DMS114 treated with DMSO at 0.1 percent for 48 hours (cell line): ENCODE measurements around the gene ZNF789.
A peak's percentile ranks its signal among the peaks of the same experiment; 100 is the strongest.
"Not testable (repeated sequence)": the region's sequence is repeated elsewhere in the genome, so short reads cannot be mapped to it uniquely, and the experiment has no call there.

Experiments used
- DNase-seq: peaks from one replicate; lab custom pipeline; 2025; ENCODE audit not compliant: unreplicated experiment; lab: John Stamatoyannopoulos, UW

Gene ZNF789

DNA sequence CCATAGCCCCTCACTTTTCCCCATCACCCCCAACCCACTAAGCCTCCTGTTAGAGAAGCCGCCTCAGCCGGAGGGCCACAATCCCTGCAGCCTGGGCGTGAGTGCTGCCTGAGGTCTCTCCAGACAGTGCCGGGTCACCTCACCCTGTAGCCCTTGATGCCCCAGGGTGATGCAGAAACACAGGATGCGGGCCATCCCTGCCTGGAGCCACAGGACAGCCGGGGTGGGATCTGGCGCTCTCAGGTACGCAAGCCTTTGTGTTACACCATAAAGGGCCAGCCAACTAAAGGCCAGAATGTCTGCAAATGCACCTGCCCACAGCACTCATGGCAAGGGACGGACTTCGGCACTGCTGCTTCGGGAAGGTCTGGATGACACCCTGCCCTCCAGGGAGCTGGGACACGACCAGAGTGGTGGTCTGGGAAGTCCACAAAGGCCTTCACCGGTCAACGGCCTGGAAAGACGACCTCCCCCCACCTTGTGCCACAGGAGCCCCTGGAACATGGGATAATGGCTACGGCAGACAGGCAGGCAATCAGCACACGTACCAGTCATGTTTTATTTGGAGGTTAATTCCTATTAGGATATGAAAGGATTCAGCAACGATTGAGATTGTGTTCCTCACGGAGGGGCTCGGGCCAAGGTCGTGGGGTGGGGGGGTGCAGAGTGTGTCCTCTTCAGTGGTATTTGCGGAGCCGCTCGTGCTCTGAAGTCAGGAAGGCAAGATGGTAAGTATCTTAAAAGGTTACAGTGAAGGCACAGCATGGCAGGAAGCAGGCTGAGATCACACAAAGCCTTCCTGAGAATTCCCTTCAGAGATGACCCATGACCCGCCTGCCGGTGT lies 14.8 kb upstream of the ZNF789 start:
- no peak for DNase-seq

DNA sequence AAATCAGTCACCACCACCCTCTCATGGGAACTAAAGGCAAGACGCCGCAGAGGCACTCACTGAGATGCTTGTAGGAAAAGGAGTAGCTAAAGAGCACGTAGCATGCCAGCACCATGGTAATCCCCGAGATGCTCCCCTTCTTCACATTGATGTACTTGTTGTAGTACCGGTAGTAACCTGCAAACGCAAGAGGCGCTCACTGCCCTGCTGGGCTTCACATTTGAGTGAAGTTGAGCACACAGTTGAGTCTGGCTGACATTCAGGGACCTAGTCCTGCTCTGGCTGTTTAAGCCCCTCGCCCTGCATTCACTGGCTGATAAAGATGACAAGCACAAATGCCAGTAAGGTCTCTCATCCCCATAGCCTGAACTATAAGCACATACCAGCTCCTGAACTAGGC lies 13.6 kb upstream of the ZNF789 start:
- no peak for DNase-seq

DNA sequence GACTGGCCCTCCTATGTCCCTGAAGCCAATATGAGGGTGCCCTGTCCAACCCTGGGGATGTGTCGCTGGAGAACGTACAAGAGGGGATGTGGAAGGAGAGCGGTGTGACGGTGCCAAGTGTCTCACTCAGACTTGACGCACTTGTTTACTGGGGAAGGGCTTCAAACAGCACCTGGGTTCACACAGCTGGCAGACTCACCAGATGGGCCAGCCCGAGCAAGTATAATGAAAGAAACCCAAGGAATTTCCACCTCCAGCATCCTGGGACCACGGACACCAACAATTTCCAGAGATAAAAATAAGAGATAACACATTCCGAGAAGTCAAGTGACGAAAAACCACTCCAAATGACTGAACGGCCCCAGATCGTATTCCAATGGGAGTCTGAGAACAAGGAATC lies 12.0 kb upstream of the ZNF789 start:
- DNase-seq, result no peak

DNA sequence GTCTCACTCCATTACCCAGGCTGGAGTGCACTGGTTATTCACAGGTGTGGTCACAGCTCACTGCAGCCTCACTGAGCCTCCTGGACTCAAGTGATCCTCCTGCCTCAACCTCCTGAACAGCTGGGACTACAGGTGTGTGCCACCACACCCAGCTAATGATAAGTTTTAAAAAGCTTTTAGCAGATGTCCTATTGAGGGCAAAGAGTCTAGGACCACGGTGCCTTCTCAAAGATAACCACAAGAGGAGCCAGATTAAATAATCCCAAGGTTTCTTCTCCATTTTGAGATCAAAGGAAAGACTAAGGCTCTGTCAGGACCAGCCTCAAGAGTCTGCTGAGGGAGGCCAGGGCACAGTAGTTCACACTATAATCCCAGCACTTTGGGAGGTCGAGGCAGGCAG lies 11.5 kb upstream of the ZNF789 start:
- no peak for DNase-seq

DNA sequence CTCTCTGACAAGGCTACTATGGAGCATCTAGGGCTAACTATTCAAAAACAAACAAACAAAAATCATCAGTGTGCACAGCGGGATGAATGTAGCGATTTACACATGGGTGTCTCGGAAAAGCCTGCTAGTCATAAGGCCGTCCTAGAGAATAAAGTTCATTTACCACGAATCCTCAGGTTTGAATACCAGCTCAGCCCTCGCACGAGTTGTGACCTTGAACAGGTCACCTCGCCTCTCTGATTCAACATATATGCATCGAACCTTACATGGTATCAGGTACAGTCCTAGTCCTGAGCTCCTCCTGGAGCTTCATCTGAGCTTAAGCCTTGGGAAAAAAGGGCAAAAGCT lies 7.3 kb upstream of the ZNF789 start:
- DNase-seq, result no peak

DNA sequence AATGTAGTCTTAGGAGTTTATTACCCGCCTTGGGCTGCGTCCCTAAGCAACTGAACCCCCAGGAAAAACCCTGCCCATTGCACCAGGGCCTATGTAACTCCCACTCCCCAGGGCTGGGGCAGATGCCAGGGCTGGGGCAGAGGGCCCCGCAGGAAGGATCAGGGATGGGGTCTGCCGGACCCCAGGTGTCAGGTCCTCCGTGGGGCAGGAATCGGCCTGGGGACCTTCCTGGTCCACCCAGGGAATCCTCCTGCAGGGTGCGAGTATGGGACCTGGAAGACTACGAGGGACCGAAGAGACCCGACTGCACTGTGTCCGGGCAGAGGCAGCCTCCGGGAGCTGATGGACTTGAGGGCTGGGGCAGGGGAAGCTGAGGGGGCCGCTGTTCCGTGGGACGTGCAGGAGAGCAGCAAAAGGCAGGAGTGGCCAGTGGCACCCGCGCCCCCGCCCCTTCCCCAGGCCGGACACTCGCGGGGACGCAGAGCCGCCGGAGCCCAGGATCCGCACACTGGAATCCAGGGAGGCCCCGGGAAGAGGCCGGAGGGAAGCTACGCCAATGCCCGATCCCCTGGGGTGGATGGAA lies 4.3 kb upstream of the ZNF789 start:
- DNase-seq, result no peak

DNA sequence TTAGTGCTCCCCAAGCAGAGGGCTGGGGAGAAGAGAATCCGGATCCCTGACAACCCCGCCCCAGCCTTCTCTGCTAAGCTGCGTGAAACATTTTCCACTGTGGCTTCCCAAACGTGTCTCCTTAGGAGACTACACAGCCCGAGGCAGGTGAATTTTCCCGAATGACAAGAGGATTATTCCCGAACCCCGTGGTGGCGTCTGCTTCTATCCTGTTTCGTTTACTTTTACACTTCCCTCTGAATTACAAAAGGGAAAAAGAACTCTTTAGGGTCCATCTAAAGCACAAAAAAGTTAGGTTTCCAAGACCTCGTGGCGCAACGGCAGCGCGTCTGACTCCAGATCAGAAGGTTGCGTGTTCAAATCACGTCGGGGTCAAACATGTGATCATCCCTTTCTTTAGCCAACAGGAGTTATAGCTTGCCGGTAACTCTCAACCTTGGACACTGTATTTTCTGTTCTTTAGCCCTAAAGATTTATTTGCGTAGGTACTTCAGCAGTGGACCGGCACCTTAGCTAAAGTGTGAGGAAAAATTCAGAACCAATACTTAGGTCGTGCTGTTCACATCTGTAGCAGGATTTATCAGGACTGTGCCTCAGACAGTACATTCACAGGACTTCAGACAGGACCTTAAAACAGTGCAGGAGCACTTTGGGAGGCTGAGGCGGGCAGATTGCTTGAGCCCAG lies 3.2 kb upstream of the ZNF789 start:
- no peak for DNase-seq

DNA sequence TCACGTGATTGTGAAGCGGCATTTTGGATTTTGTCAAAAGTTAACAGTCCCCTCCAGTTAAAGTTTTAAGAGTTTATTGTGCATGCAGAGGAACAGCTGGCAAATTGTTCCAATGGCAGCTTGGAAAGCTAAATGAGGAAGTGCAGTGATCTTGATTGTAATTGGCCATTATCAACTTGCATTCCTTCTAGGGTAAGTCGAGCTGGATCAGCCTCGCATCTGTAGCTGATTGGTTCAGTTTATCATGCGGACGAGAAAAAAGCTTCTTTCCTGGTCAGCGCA lies 566 bp downstream of the ZNF789 start:
- peak; percentile 45 for DNase-seq

DNA sequence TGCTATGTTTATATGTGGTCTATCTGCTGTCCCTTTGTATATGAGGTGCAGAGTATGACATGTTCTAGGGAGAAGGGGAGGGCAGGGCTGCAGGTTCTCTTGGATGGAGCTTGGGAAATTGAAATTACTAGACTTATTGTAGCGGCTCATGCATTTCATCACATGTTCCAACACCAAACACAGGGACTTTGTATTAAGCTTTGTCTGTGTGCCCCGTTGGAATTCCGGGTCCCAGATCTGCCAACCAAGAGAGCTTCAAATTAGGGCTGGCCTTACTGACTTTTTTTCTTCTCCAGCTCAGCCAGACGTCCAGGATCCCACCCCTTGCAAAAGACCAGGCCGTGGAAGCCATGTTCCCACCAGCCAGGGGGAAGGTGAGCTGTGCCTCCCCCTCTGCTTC lies 3.4 kb downstream of the ZNF789 start:
- DNase-seq, result no peak

DNA sequence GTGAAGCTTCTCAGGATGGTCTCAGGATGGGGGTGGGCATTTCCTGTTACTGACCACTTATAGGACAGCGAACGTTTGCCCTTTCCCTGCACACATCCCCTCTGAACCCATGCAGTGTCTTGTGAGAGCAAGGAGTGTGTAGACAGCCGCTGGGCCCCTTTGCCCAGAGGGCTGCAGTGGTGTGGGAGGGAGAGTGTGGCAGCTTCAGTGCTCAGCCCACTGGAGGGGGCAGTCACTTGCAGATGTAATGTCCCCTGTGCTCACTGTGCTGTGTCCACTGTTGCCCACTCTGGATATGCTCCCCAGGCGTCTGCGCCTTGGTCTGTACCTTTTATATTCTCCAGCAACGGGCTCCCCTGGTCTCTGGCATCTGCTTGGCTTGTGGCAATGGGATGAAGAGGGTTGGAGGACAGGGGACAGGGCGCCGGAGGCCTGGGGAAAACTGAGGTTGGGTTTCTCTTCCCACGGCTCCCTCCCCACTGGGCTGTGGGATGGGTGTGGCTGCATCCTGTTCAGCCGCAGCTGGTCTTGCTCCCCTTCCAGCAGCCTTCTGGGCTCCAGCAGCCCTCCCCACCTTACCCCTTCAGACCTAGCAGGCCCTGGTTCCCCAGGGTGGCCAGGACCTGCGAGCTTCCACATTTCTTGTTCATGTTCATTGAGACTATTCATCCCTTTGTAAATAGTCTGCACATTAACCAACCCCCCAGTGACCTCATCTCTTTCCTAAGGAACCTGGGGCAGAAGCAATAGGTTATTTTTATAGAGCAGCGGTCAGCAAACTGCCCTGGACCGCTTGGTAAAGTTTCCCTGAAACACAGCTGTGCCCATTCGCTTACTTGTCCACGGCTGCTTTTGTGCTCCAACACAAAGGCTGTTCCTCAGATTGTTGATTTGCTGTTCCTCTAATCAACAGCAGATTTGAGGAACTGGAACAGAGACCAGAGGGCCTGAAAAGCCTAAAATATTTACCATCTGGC lies 6.1 kb downstream of the ZNF789 start:
- DNase-seq, result no peak

DNA sequence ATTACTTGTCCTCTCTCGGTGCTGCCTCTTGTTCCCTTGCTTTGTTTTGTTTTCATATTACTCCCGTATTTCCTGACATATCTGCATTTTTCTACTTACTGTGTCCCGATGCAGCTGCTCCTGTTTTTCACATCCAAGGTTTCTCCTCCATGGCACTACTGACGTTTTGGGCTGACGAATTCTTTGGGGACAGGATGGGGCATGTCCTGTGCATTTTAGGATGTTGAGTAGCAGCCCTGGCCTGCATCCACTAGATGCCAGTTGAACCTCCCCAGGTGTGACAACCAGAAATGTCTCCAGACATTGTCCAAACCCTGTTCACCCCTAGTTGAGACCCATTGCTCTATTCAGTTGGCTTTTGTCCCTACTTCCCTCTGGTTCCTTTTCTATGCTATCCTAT lies 12.4 kb downstream of the ZNF789 start:
- DNase-seq, result no peak

DNA sequence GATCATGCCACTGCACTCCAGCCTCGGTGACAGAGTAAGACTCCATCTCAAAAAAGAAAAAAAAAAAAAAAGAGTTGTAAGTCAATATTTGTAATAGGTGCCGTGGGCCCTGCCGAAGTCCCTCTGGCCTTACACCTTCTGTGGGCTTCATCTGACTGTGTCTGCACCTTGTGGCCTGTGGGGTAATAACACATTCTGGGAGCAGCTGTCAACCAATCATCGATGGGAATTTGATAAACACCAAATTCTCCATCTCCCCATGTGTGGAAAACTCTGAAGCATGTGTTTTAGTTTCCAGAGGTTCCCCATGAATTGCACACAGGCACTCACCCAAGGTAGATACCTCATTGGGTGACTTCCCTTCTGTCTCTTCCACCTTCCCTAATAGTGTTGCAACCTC lies 16.5 kb downstream of the ZNF789 start:
- DNase-seq, result no peak

DNA sequence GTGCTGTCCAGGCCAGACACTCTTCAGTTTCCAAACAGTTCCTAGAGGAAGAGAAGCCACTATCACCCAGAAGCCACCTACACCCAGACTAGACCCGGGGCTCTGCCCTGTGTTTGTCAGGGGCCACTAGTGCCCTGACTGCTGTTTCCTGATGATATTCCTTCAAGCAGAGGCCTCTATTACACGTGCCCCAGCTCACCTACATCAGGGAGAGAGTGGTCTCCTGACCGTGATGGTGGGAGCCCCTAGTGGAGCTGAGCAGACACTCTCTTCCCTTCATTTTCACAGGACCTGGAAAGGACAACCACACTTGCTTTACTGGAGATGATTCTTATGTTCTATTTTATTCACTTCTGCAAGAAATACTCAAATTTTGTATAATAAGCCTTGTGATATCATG lies 18.2 kb downstream of the ZNF789 start:
- DNase-seq, result no peak

DNA sequence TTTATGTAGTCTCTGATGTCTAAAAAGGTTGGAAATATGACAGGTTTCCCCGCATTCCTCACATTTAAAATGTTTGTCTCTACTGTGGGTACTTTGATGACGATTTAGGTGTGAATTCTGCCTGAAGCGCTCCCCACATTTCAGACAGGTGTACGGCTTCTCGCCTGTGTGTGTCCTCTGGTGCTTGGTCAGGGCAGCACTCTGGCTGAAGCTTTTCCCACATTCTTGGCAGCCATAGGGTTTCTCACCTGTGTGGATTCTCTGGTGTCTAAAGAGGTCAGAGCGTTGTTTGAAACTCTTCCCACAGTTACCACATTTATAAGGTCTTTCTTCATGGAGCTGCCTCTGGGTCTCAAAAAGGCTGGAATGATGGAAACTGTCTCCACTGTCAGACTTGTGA lies 21.1 kb downstream of the ZNF789 start:
- no peak for DNase-seq

DNA sequence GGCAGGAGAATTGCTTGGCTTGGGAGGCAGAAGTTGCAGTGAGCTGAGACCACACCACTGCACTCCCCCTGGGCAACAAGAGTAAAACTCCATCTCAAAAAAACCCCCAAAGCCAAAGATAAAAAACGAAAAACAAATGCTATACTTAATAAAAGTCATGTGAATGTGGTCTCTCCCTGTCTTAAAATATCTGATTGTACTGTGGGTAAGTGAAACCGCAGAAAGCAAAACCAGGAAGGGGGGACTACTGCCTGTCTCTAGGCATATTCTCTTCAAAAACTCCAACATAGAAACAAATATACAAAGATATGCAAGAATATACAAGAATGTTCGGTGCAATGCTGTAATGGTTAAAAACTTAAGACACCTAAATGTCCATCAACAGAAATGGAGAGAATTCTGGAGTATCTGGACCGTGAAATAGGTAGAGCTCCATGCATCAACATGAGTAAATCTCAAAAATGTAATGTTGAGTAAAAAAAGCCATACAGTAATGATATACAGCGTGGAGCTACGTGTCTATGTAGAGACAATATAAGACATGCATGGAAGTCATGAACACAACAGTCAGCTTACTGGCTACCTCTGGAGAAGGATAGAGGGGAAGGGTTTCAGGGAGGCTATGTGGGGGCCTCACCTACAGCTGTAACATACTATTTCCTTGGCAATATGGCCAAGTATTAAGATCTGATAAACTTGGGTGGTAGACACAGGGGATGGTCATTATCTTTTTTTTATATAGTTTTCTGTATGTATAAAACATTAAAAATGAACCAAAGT lies 25.3 kb downstream of the ZNF789 start:
- DNase-seq, result no peak

DNA sequence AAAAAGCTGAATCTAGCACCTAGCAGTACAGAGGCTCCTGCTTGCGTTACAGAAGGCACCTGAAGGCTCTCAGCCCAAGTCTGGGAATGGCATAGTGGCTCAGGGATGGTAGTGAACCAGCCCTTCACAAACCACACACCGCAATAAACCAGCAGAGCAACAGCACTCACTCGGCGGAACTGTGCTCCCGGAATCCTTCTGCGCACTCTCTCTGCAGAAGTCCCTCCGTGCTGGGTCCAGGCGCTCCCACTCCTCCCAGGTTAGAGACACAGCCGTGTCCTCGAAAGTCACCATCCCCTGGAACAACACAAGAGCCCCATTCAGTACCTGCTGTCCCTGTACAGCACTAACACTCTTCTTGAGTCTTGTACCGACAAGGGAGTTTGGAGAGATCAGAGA lies 25.9 kb downstream of the ZNF789 start:
- no peak for DNase-seq

DNA sequence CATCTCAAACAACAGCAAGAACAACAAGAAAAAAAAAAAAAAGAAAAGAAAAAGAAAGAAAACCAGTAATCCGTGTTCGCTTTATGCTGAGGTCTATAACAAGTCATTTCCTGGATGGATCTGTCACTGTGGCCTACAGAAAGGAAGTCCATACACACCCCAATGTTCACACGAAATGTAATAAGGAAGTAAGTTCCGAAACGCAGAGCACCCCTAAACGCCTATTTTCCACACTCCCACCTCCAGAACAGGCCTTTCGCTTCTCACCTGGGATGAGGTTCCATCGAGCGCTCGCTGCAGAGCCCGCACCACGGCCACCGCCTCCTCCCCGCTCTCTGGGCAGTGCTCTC lies 26.7 kb downstream of the ZNF789 start:
- no peak for DNase-seq

DNA sequence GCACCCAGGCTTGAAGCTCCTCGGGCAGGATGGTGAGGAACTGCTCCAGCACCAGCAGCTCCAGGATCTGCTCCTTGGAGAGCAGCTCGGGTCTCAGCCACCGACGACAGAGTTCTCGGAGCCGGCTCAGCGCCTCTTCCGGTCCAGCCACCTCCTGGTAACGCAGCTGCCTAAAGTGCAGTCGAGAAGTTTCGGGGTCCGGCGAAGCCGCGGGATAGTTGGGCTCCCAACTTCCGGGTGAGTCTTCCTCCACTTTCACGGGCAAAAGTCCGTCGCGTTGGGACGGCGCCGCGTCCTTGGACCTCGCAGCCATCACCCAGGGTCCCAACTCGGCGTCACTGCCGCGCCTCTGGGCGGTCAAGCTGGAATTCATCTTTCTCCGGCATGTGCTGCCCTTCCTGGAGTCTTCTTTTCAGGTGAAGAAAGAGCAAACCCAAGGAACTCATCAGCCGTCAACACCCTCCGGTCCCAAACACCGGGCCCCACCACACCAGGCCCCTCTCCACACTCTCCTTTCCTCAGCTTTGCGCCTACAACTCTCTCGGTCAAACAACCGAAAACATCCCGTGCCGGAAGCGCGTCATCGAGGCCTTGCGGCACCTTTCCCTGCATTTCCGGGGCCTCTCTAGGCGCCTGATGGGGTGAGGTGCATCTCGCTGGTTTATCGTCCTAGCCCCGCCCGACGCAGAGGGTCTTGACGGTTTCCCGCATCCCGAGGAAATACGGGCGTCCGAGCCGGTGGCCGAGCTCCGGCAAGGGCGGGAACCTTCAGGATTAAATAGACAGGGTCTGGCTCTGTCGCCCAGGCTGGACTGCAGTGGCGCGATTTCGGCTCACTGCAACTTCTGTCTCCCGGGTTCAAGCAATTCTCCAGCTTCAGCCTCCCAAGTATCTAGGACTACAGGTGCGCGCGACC lies 27.3 kb downstream of the ZNF789 start, which contains the start of gene ZNF394:
Gene ZNF394 (minus strand): TSS at position 561 of the 916 bp plus-strand sequence. CDS start 188 bp downstream, at position 373.
- DNase-seq, result peak; percentile 88

DNA sequence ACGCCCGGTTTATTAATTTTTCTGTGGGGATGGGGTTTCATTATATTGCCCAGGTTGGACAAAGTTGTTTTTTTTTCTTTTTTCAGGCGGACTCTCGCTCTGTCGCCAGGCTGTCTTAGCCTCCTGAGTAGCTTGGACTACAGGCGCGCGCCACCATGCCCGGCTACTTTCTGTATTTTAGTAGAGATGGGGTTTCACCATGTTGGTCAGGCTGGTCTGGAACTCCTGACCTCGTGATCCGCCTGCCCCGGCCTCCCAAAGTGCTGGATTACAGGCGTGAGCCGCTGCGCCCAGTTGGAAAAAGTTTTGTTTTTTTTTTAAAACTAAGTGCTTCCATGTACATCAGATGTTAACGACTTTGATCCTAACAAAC lies 27.9 kb downstream of the ZNF789 start:
- no peak for DNase-seq

DNA sequence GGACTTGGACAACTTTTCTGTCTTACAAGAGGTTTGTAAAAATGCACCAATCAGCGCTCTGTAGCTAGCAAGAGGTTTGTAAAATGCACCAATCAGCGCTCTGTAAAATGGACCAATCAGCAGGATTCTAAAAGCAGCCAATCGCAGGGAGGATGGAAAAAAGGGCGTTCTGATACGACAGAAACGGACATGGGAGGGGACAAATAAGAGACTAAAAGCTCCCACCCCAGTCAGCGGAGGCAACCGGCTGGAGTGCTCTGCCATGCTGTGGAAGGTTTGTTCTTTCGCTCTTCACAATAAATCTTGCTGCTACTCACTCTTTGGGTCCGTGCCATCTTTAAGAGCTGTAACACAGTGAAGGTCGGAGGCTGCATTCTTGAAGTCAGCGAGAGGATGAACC lies 28.5 kb downstream of the ZNF789 start:
- DNase-seq, result not testable (repeated sequence)
